ENCODE results near the gene C1orf53.
"Not testable (repeated sequence)": the region's sequence is repeated elsewhere in the genome, so short reads cannot be mapped to it uniquely, and the experiment has no call there.

The C1orf53 gene

GRCh38 chr1:197922070-197922390 is 19.6 kb downstream of the C1orf53 start:
- no peak for DNase-seq

DNA sequence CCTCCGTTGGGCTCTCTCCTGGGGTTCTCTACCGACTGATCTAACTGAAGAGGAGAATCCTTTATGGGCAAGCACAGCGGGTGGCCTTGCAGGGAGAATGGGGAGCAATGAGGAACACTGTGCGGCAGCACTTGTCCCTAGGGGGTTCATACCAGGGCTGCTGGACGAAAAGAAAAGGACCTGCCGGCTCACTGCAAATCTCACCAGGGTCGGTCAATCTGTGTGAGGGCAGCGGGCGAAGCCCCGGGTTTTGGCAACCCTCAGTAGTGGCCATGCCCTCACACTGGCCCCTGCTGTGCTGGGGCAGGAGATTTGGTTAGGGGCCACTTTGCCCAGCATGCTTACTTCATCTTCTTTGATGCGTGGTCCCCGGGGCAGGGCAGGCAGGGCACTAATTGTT is 20.6 kb downstream of the C1orf53 start:
- no peak for DNase-seq

- DNase-seq = no peak
Measured at GRCh38 chr1:197924516-197925123, 22.2 kb downstream of the C1orf53 start.

- no peak for DNase-seq
Measured at GRCh38 chr1:197927908-197928665, 25.7 kb downstream of the C1orf53 start.

DNA sequence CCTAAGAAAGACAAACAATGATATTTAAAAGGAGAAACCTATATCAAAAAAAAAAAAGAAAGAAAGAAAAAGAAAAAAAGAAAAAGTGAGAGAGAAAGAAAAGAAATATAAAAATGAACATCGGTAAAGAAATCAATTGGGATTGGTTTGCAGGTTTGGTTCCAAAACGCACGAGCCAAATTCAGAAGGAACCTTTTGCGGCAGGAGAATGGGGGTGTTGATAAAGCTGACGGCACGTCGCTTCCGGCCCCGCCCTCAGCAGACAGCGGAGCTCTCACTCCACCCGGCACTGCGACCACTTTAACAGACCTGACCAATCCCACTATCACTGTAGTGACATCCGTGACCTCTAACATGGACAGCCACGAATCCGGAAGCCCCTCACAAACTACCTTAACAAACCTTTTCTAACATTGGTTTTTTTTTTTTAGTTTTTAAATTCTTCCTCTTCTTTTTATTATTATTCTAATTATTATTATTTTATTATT is 26.5 kb downstream of the C1orf53 start:
- DNase-seq = no peak

GRCh38 chr1:197933016-197933415 is 30.6 kb downstream of the C1orf53 start:
- DNase-seq = no peak

DNA sequence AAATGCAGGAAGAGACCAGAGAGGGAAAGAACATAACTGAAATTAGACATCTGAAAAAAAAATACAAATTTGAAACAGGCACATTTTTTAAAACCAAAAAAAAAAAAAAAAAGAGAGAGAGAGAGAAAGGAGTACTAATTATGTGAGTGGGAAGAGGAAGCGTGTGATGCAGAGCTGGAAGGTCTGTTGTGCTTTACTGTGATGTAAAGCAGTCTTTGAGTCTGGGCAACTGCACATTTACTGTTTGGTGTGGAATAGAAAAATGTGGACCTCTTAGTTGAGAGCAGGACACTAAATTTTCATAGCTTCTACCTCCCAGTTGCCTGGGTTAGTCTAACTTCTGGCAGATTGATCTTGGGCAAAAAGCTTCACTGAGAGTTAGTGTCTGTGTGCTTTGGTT is 31.2 kb downstream of the C1orf53 start:
- DNase-seq = no peak

DNA sequence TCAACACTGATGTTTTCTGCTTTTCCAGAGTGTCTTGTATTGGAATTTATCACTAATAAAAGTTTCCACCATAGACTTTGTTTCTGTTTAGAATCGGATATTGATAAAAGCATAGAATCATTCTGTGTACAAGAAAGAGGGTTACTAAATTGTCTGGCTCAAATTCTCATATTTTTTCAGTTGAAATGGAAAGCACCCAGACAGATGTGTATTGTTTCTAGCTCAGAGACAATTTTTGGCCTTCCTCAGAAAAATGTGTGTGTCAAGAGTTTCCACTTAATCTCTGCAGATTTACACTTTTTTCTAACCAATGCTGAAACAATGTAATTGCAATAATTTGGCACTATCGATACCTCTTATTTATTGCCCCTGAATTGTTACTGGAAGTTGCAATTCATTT is 35.0 kb downstream of the C1orf53 start:
- no peak for DNase-seq

- no peak for DNase-seq
Measured at GRCh38 chr1:197937892-197938291, 35.5 kb downstream of the C1orf53 start.

DNA sequence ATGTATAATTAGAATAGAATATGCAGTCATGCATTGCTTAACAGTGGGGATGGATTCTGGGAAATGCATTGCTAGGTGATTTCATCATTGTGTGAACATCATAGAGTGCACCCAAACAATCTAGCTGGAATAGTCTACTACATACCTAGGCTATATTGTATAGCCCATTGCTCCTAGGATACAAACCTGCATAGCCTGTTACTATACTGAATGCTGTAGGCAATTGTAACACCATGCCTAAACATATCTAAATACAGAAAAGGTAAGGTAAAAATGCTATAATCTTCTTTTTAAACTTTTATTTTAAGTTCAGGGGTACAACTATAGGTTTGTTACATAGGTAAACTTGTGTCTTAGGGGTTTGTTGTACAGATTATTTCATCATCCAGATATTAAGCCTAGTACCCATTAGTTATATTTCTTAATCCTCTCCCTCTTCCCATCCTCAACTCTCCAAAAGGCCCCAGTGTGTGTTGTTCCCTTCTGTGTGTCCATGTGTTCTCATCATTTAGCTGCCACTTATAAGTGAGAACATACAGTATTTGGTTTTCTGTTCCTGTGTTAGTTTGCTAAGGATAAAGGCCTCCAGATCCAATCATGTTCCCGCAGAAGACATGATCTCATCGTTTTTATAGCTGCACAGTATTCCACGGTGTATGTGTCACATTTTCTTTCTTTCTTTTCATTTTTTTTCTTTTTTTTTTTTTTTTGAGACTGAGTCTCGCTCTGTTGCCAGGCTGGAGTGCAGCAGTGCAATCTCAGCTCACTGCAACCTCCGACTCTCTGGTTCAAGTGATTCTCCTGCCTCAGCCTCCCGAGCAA is 36.9 kb downstream of the C1orf53 start:
- not testable (repeated sequence) for DNase-seq

GRCh38 chr1:197942042-197942441 is 39.6 kb downstream of the C1orf53 start:
- no peak for DNase-seq

DNA sequence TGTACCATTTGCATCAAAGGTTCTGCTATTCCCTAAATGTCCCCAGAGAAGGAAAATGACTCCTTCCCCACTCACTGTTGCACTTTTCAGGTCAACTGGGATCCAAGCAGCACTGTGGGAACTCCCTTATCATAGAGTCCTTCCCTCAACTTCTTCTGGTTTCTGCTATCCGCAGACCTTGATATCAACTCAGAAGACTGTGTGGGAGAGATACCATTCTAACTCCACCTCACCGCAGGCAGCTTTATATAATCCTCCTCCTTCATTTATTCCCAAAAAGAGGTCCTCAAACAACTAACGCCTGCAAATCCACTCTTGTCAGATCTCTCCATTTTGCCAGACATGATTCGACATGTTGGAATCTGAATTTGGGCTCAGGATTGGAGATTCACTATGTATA is 42.1 kb downstream of the C1orf53 start:
- no peak for DNase-seq

- DNase-seq = no peak
Measured at GRCh38 chr1:197948926-197949899, 46.8 kb downstream of the C1orf53 start.

GRCh38 chr1:197951089-197951488 is 48.7 kb downstream of the C1orf53 start:
- DNase-seq = no peak

GRCh38 chr1:197951617-197952175 is 49.3 kb downstream of the C1orf53 start:
- no peak for DNase-seq

- not testable (repeated sequence) for DNase-seq
Measured at GRCh38 chr1:197953472-197953871, 51.0 kb downstream of the C1orf53 start.

GRCh38 chr1:197954718-197955418 is 52.4 kb downstream of the C1orf53 start:
- DNase-seq = no peak

DNA sequence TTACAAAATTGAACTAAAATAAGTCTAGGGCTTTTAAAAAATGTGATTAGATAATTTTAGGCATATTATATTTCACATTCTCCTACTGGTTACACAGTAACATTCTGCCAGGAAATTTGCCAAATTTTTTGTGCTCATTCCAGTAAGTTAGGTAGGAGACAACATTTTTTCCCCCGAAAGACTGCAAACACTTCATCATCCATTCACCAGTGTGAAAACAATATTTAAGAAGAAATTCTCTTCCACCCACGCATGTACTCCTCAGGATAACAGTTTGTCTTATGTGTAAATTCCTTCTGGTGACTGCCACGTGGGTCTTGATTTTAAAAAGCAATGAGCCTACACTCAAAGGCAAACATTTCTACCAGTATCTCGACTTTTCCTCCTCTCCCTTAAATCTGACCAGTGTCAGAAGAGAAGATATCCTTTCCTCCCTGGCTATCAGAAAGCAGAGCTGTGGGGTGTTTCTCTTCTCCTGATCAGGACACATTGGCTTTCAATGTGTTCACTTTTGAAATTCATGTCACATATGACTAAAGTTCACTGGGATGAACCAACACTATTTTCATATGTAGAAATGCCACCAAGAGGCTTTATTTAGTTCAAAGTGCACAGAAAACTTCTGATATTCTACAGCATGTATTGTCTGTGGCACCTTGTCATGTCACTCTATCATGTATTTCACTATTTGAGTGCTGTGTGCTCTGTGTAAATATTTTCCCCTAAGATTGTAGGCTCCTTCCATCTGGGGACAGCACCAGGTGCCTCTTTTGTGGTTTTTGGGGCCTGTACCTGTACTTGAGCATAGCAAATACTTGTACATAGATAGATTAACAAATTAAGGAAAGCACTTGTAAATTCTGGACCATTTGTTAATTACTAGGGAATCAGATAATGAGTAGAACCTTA is 53.3 kb downstream of the C1orf53 start:
- no peak for DNase-seq
